IPS DF 6.9 (cell line): ENCODE data around the gene TMEM126B.
"Not testable (repeated sequence)": the region's sequence is repeated elsewhere in the genome, so short reads cannot be mapped to it uniquely, and the experiment has no call there.

Experiments
- DNase-seq: peaks from one replicate; pipeline ENCODE4 v3.0.0-alpha.2; 2013; ENCODE audit warnings: low read depth, low spot score
- H3K27ac ChIP-seq: one replicate; pipeline ENCODE4 v1.5.1; 2013; ENCODE audit warnings: low read length, control low read depth
- H3K27me3 ChIP-seq: 2 replicates; pipeline ENCODE4 v1.6.1; 2013; ENCODE audit warnings: mild to moderate bottlenecking, low read length; ENCODE audit not compliant: control insufficient read depth, insufficient read depth
- H3K36me3 ChIP-seq: 2 replicates; pipeline ENCODE4 v1.6.1; 2013; ENCODE audit warnings: low read length; ENCODE audit not compliant: control insufficient read depth, insufficient read depth
- H3K4me1 ChIP-seq: 2 replicates; pipeline ENCODE4 v1.6.1; 2013; ENCODE audit warnings: low read length; ENCODE audit not compliant: control insufficient read depth, insufficient read depth
- H3K4me3 ChIP-seq: 2 replicates; pipeline ENCODE4 v1.5.1; 2013; ENCODE audit warnings: mild to moderate bottlenecking, low read length
- H3K9me3 ChIP-seq: 2 replicates; pipeline ENCODE4 v1.6.1; 2013; ENCODE audit warnings: low read length, inconsistent platforms; ENCODE audit not compliant: control insufficient read depth, insufficient read depth
- WGBS: extraction: QIAGEN DNeasy Blood & Tissue Kit; methylation state at CpG from one replicate; pipeline ENCODE4 v1.1.7; 2013; ENCODE audit warnings: mixed read lengths, missing lambda C conversion rate; ENCODE audit not compliant: insufficient read length, insufficient coverage; 5-methylcytosine and 5-hydroxymethylcytosine counted together

TMEM126B gene

DNA sequence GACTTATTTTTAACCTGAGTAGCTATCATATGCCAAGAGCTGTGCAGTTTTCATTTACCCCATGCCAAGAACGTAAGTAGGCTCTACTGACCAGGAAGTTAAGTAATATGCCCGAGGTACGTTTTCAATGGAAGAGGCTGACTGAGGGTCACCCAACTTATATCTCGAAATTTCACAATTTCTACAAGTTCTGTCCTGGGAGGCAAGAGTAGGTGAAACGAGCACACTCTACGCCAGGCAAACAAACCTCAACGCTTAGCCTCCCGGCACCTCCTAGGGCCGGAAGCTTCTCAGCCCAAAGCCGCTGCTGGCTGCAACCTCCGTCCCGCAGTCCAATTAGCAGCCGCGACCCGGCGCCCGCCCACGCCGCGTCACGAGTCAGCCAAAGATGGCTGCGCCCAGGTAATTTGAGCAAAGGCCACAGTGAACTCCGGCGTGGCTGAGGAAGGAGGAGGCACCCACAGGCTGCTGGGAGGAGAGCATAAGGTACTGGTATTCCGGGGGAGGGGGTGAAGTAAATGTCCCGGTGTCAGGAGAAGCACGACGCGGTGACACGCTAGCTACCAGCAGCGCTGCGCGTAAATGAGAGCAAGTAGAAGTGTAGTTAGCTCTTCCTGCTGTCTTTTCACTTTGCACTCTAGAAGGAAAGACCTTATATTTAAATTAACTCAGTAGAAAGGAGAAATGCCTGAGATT lies 19.4 kb downstream of the TMEM126B start, which contains the start of gene TMEM126A:
Gene TMEM126A (plus strand): TSS at position 364 of the 696 bp plus-strand sequence. CDS start 2,289 bp downstream, outside the sequence.
- WGBS, result no CpG with 5 or more reads among the region's 33 CpGs
- Histone ChIP-seq H3K27ac (no peak within 1 kb of the TSS), H3K27me3 (no peaks in the 10 kb centered on the region), H3K9me3 (no peaks in the 10 kb centered on the region), H3K4me3 (peak within 1 kb of the TSS; percentile 52; the same call in 1 of the 2 replicates), H3K36me3 (no peaks in the 10 kb centered on the region), H3K4me1 (no peaks in the 10 kb centered on the region)
- DNase-seq, result peak; percentile 75

DNA sequence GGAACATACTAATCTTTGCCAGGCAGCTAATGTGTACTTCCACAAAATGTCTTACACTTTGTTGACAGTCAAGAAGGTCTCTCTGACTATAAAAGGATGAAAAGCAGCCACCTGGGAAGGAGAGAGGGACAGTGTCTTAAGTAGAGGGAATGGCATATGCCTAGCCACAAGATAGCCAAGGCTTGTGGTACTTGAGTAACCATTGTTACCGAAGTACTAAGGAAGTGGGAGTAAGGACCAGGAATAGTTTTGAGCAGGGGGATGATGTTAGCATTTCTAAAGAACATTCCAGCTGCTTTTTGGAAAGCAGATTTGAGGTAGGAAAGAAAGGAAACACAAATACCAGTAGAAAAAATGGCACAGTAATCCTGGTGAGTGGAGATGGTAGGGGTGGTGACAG lies 22.7 kb downstream of the TMEM126B start:
- Histone ChIP-seq H3K27ac (no peak overlapping the region), H3K4me1 (no peaks in the 10 kb centered on the region), H3K4me3 (no peak overlapping the region), H3K27me3 (no peaks in the 10 kb centered on the region), H3K9me3 (no peaks in the 10 kb centered on the region), H3K36me3 (no peaks in the 10 kb centered on the region)
- no peak for DNase-seq
- WGBS, result no CpG with 5 or more reads among the region's 1 CpG

DNA sequence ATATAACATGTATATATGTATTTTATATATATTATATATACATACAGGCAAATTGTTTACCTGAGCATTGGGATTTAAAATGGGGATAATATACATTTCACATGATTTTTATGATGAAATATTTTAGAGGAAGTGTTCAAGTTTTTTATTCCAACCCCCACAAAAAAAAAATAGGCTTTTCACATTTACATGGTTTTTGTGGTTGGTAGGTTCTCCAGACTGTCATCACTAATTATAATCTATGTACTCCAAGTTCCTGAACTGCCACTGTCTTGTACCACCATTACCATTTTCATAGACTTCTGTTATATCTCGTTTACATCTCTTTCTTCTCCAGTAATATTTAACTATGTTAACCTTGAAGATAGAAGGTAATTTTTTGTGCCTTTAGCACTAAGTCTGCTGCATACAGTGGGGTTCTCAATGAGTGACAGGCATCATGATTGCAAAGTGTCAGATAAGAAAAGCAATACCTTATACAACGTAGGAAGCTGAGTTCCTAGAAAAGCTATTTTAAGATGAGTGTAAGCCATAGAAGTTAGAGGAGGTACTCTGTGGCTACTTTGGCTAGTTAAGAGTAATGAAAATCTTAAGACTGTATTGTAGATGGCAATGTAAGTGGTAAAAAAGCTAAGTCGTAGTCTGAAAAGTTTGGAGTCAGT lies 24.5 kb downstream of the TMEM126B start:
- no peaks in the 10 kb centered on the region for H3K9me3 ChIP-seq
- no CpG with 5 or more reads among the region's 3 CpGs for whole genome bisulfite sequencing
- H3K36me3 ChIP-seq, result peaks cover 4% of the 10 kb centered on the region; the same call in 1 of the 2 replicates
- H3K4me1 ChIP-seq, result no peaks in the 10 kb centered on the region
- DNase-seq, result no peak
- no peak overlapping the region for H3K4me3 ChIP-seq
- no peak overlapping the region for H3K27ac ChIP-seq
- H3K27me3 ChIP-seq, result no peaks in the 10 kb centered on the region

DNA sequence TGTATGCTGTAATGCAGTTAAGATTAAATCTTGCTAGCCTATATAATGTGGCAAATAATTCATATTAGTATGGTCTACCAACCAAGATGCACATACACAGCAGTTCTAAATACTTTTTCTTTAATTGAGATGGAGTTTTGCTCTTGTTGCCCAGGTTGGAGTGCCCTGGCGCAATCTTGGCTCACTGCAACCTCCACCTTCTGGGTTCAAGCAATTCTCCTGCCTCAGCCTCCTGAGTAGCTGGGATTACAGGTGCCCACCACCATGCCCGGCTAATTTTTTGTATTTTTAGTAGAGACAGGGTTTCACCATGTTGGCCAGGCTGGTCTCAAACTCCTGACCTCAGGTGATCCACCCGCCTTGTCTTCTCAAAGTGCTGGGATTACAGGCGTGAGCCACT lies 25.9 kb downstream of the TMEM126B start:
- not testable (repeated sequence) for H3K27ac ChIP-seq, H3K9me3 ChIP-seq, H3K4me3 ChIP-seq, H3K27me3 ChIP-seq, DNase-seq, H3K4me1 ChIP-seq, H3K36me3 ChIP-seq
- no CpG with 5 or more reads among the region's 4 CpGs for WGBS

DNA sequence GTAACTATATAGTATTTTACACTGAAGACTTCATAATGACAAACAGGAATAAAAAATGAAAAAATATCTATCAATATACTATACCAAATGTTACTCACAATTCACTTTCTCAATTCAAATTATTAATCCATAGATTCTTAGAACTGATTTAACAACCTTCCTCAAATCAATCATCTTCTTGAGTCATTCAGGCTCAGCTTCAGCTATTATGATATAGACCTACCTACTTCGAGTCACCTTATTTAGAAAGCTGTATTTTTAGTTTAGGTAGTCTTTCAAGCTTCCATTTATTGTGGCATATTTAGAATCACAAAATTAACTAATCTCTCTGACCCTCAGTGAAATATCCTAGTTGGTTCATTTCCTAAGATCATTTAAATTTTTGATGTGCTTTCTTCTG lies 28.4 kb downstream of the TMEM126B start:
- WGBS, result no CpG with 5 or more reads among the region's 1 CpG
- Histone ChIP-seq H3K4me3 (no peak overlapping the region), H3K27ac (no peak overlapping the region), H3K4me1 (no peaks in the 10 kb centered on the region), H3K36me3 (peaks cover 4% of the 10 kb centered on the region; the same call in 1 of the 2 replicates), H3K9me3 (no peaks in the 10 kb centered on the region), H3K27me3 (no peaks in the 10 kb centered on the region)
- DNase-seq, result no peak

DNA sequence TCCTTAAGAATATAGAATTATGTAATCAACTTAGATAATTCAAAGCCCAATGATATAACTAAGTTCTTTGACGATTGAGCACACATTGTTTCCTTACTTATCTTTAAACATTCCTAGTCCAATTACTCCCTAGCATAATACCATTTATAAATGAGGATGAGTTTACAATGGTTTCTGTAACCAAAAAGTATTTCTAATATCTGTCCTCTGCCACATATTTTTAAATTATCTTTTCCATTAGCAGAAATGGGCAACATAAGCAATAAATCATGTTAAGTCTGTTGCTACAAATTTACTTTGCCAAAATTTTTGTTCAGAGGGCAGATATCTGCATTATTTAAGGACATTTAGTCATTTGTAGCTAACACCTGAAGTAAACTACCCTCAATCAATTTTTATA lies 29.8 kb downstream of the TMEM126B start:
- Histone ChIP-seq H3K27me3 (no peaks in the 10 kb centered on the region), H3K4me1 (no peaks in the 10 kb centered on the region)
- no CpG with 5 or more reads among the region's 1 CpG for WGBS

DNA sequence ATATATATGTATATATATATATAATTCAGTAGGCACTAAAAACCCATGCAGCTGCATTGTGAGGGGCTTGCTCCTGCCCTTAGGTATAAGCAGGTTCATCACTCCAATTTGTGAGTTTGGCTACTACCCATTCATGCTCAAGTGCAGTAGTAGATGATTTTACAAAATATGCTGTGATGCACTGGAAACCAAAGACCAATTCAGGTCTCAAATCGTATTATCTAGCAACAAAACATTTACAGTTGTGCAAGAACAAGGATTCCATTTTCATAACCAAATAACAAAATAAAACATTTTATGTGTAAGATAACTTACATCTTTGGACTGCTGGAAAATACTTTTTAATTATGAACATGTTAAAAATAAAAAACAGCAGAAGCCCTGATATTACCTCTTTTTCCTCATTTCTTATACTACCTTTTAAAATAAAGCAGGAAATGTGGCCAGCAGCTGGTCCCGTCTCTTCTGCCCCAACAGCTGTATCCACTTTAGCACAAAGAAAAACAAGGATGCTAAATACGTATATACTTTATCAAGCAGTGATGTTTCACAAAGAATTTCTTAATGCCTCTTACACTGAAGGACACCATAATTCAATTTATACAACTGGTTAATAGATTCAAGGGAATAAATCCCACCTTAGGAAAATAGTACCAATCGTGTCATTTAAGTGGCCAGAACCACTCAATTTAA lies 33.7 kb downstream of the TMEM126B start:
- Histone ChIP-seq H3K4me3 (no peak overlapping the region; the same call in 1 of the 2 replicates), H3K9me3 (no peaks in the 10 kb centered on the region), H3K36me3 (peaks cover 1% of the 10 kb centered on the region; the same call in 1 of the 2 replicates), H3K27ac (no peak overlapping the region), H3K27me3 (no peaks in the 10 kb centered on the region), H3K4me1 (no peaks in the 10 kb centered on the region)
- no CpG with 5 or more reads among the region's 4 CpGs for WGBS
- DNase-seq, result no peak

More for the DNA sequence above, 29.8 kb downstream of the TMEM126B start:
- H3K4me3 ChIP-seq, result no peak overlapping the region
- DNase-seq, result no peak
- no peak overlapping the region for H3K27ac ChIP-seq
- no peaks in the 10 kb centered on the region for H3K9me3 ChIP-seq
- peaks cover 4% of the 10 kb centered on the region; the same call in 1 of the 2 replicates for H3K36me3 ChIP-seq

DNA sequence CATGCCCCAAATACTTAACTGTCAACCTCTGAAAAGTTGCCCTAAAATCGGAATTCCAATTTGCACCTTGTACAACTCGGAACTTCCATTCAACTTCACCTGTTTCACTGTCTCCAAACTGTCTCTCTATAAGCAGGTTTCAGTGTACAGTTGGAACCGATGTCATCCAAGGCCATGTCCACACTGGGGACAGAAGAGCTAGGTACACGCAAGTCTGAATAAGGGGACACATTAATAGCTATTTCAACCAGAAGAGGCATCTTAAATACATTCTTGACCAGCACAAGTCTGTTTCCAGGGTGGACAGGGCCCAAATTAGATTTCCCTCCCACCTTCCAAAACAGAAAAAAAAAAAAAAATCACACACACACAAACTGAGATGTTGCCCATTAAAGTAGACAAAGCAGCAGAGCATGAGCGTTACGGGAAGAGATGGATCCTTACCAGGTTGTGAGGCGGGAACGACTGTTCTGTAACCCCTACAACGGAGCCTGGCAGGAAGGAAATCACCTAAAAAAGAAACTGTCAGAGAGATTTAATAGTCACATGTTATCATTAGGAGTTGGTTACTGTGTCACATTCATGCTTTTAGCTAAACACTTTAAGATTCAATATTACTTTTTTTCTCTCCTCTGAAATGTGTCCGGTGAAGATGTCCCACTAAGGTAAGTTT lies 34.8 kb downstream of the TMEM126B start:
- H3K27me3 ChIP-seq, result no peaks in the 10 kb centered on the region
- H3K4me1 ChIP-seq, result no peaks in the 10 kb centered on the region
- DNase-seq, result no peak
- no peaks in the 10 kb centered on the region; the same call in 1 of the 2 replicates for H3K36me3 ChIP-seq
- peak overlapping the region; percentile 99 for H3K4me3 ChIP-seq
- H3K27ac ChIP-seq, result no peak overlapping the region
- WGBS, result no CpG with 5 or more reads among the region's 10 CpGs
- no peaks in the 10 kb centered on the region for H3K9me3 ChIP-seq

DNA sequence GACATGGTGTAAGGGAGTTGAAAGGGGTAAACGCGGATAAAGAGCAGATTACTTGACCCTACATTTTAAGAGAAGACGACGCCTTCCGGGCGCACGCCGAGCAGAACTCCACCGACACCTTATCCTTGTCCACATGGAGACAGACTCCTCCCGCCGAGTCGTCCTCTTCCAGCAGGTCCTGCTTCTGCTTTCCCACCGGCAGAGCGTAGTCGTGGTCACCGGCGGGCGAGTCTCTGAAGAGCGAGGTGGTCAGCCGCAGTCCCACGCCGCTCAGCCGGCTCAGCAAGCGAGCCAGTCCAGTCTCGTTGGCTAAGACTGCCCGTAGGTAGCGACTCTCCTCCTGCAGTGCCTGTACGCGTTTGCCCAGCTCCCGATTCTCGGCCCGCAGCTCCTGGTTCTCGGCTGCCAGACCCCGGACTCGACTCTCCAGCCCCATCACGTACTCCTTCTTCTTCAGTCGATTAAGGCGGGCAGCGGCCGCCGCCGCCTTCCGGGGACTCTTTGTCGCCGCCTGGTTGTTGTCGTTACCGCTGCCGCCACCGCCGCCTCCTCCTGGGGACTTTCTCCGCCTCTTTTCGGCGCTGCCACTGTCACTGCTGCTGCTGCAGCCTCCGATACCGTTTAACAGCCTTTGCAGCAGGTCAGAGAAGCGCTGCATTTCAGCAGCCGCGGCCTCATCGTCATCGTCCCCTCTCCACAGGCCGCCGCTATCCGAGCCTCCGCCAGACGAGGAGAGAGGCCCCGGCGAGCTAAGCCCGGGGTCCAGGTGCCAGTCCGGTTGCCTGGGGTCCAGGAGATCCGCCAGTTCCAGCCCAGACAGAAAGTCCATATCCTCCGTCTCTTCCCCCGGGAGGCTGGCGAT lies 35.6 kb downstream of the TMEM126B start:
- H3K4me1 ChIP-seq, result no peaks in the 10 kb centered on the region
- H3K9me3 ChIP-seq, result no peaks in the 10 kb centered on the region
- no peak overlapping the region for H3K27ac ChIP-seq
- peak overlapping the region; percentile 99 for H3K4me3 ChIP-seq
- H3K36me3 ChIP-seq, result no peaks in the 10 kb centered on the region; the same call in 1 of the 2 replicates
- WGBS, result no CpG with 5 or more reads among the region's 73 CpGs
- no peaks in the 10 kb centered on the region for H3K27me3 ChIP-seq
- DNase-seq, result no peak
